Neuron (in vitro differentiated cells): Measurements from ENCODE around the gene ANKRD39.

Experiments
- H2AFZ ChIP-seq: one replicate; pipeline ENCODE4 v1.6.1; 2013; ENCODE audit warnings: low read depth, mild to moderate bottlenecking, inconsistent platforms, low read length, moderate library complexity
- H3K27me3 ChIP-seq: one replicate; pipeline ENCODE4 v1.6.1; 2013; ENCODE audit warnings: low read length; ENCODE audit not compliant: insufficient read depth
- H3K36me3 ChIP-seq: one replicate; pipeline ENCODE4 v1.6.1; 2013; ENCODE audit warnings: low read length; ENCODE audit not compliant: insufficient read depth
- H3K4me1 ChIP-seq: one replicate; pipeline ENCODE4 v1.6.1; 2013; ENCODE audit warnings: low read length; ENCODE audit not compliant: insufficient read depth
- H3K4me3 ChIP-seq: 2 replicates; pipeline ENCODE4 v1.5.1; 2013; ENCODE audit warnings: mild to moderate bottlenecking, low read length, moderate library complexity
- H3K9me3 ChIP-seq: one replicate; pipeline ENCODE4 v1.6.1; 2013; ENCODE audit warnings: low read length

ANKRD39 gene

GRCh38 chr2:96831679-96832078, 26.1 kb downstream of the ANKRD39 start:
- Histone ChIP-seq H2AFZ (no peak overlapping the region), H3K4me3 (no peak overlapping the region), H3K9me3 (no peaks in the 10 kb centered on the region), H3K36me3 (peaks cover 70% of the 10 kb centered on the region), H3K4me1 (peaks cover 12% of the 10 kb centered on the region), H3K27me3 (no peaks in the 10 kb centered on the region)

- no peaks in the 10 kb centered on the region for H3K9me3 ChIP-seq
- no peaks in the 10 kb centered on the region for H3K27me3 ChIP-seq
- peaks cover 12% of the 10 kb centered on the region for H3K4me1 ChIP-seq
- no peak overlapping the region for H3K4me3 ChIP-seq
- H3K36me3 ChIP-seq, result peaks cover 79% of the 10 kb centered on the region
- H2AFZ ChIP-seq, result no peak overlapping the region
Measured at GRCh38 chr2:96830044-96830562, 27.7 kb downstream of the ANKRD39 start.

- Histone ChIP-seq H3K4me3 (no peak overlapping the region), H3K27me3 (no peaks in the 10 kb centered on the region), H3K4me1 (peaks cover 12% of the 10 kb centered on the region), H3K9me3 (no peaks in the 10 kb centered on the region), H3K36me3 (peaks cover 74% of the 10 kb centered on the region), H2AFZ (no peak overlapping the region)
Measured at GRCh38 chr2:96828874-96829273, 28.9 kb downstream of the ANKRD39 start.

- Histone ChIP-seq H3K4me3 (no peak overlapping the region), H2AFZ (no peak overlapping the region), H3K9me3 (no peaks in the 10 kb centered on the region), H3K27me3 (no peaks in the 10 kb centered on the region), H3K4me1 (peaks cover 10% of the 10 kb centered on the region), H3K36me3 (peaks cover 76% of the 10 kb centered on the region)
Measured at GRCh38 chr2:96828436-96828835, 29.4 kb downstream of the ANKRD39 start.

GRCh38 chr2:96826546-96827278, 31.1 kb downstream of the ANKRD39 start:
- peaks cover 64% of the 10 kb centered on the region for H3K36me3 ChIP-seq
- H3K4me1 ChIP-seq, result no peaks in the 10 kb centered on the region
- H3K9me3 ChIP-seq, result no peaks in the 10 kb centered on the region
- no peak overlapping the region for H3K4me3 ChIP-seq
- H3K27me3 ChIP-seq, result no peaks in the 10 kb centered on the region
- H2AFZ ChIP-seq, result no peak overlapping the region

GRCh38 chr2:96825057-96825456, 32.8 kb downstream of the ANKRD39 start:
- Histone ChIP-seq H3K9me3 (no peaks in the 10 kb centered on the region), H2AFZ (no peak overlapping the region), H3K4me3 (no peak overlapping the region), H3K27me3 (no peaks in the 10 kb centered on the region), H3K4me1 (no peaks in the 10 kb centered on the region), H3K36me3 (peaks cover 50% of the 10 kb centered on the region)

- Histone ChIP-seq H3K9me3 (no peaks in the 10 kb centered on the region), H2AFZ (no peak overlapping the region), H3K36me3 (peaks cover 43% of the 10 kb centered on the region), H3K27me3 (no peaks in the 10 kb centered on the region), H3K4me1 (no peaks in the 10 kb centered on the region), H3K4me3 (no peak overlapping the region)
Measured at GRCh38 chr2:96824079-96824870, 33.5 kb downstream of the ANKRD39 start.

GRCh38 chr2:96823198-96823597, 34.6 kb downstream of the ANKRD39 start:
- Histone ChIP-seq H3K4me3 (no peak overlapping the region), H3K27me3 (no peaks in the 10 kb centered on the region), H3K36me3 (peaks cover 39% of the 10 kb centered on the region), H2AFZ (no peak overlapping the region), H3K4me1 (peaks cover 8% of the 10 kb centered on the region), H3K9me3 (no peaks in the 10 kb centered on the region)

- Histone ChIP-seq H3K27me3 (no peaks in the 10 kb centered on the region), H3K4me1 (peaks cover 12% of the 10 kb centered on the region), H3K9me3 (no peaks in the 10 kb centered on the region), H3K36me3 (peaks cover 35% of the 10 kb centered on the region), H2AFZ (no peak overlapping the region), H3K4me3 (no peak overlapping the region)
Measured at GRCh38 chr2:96822786-96823185, 35.0 kb downstream of the ANKRD39 start.

GRCh38 chr2:96821113-96821675, 36.6 kb downstream of the ANKRD39 start:
- H3K4me1 ChIP-seq, result peaks cover 20% of the 10 kb centered on the region
- no peak overlapping the region for H2AFZ ChIP-seq
- H3K36me3 ChIP-seq, result peaks cover 24% of the 10 kb centered on the region
- no peaks in the 10 kb centered on the region for H3K9me3 ChIP-seq
- no peaks in the 10 kb centered on the region for H3K27me3 ChIP-seq
- no peak overlapping the region for H3K4me3 ChIP-seq

GRCh38 chr2:96819876-96820511, 37.8 kb downstream of the ANKRD39 start:
- Histone ChIP-seq H3K4me3 (no peak overlapping the region), H3K9me3 (no peaks in the 10 kb centered on the region), H3K27me3 (no peaks in the 10 kb centered on the region), H2AFZ (no peak overlapping the region), H3K36me3 (peaks cover 16% of the 10 kb centered on the region), H3K4me1 (peaks cover 25% of the 10 kb centered on the region)

GRCh38 chr2:96819128-96819875, 38.5 kb downstream of the ANKRD39 start:
- H3K4me1 ChIP-seq, result peaks cover 27% of the 10 kb centered on the region
- H3K9me3 ChIP-seq, result no peaks in the 10 kb centered on the region
- no peak overlapping the region for H2AFZ ChIP-seq
- peaks cover 14% of the 10 kb centered on the region for H3K36me3 ChIP-seq
- no peak overlapping the region for H3K4me3 ChIP-seq
- H3K27me3 ChIP-seq, result no peaks in the 10 kb centered on the region
